Measurements from ENCODE around the gene PTPN18. TPM values are rescaled to one million over a fixed set of nuclear protein-coding genes. Genes with fewer than 3 reads are reported as not detected.

PTPN18 gene
- total RNA-seq, 2 donors from 2014 or later = 16.4 to 19.6 TPM

GRCh38 chr2:130365963-130366362 lies 10.1 kb downstream of the PTPN18 start:
- Mint-ChIP-seq H3K4me3 (no peak overlapping the region), H3K36me3 (ENCODE audit: low read depth) (peaks cover 4% of the 10 kb centered on the region), H3K9me3 (no peaks in the 10 kb centered on the region), H3K27ac (no peak overlapping the region), H3K27me3 (ENCODE audit: insufficient read depth) (peaks cover 6% of the 10 kb centered on the region), H3K4me1 (no peaks in the 10 kb centered on the region)
- Histone ChIP-seq H3K27me3 (ENCODE audit: control insufficient read depth, insufficient read depth, low read length, poor library complexity, severe bottlenecking) (no peaks in the 10 kb centered on the region), H3K9ac (ENCODE audit: extremely low read depth, low read length, poor library complexity, severe bottlenecking) (no peak overlapping the region), H3K27ac (ENCODE audit: low read depth, low read length) (no peak overlapping the region), H3K4me1 (ENCODE audit: control insufficient read depth, insufficient read depth, low read length) (no peaks in the 10 kb centered on the region), H3K9me3 (ENCODE audit: control insufficient read depth, low read length) (no peaks in the 10 kb centered on the region), H3K4me3 (ENCODE audit: low read length) (no peak overlapping the region), H3K36me3 (ENCODE audit: control insufficient read depth, insufficient read depth, low read length) (no peaks in the 10 kb centered on the region)
- no peak for DNase-seq
- 73 to 94% methylated on average over 2 of the region's 2 CpGs for WGBS, 2 experiments (ENCODE audit: insufficient coverage in 1 of 2, insufficient read length in 1 of 2)
- TF ChIP-seq CTCF (conservative IDR thresholded peaks at IDR 0.05) = no peak

- Histone ChIP-seq H3K36me3 (ENCODE audit: control insufficient read depth, insufficient read depth, low read length) (no peaks in the 10 kb centered on the region), H3K27ac (ENCODE audit: low read depth, low read length) (no peak overlapping the region), H3K9me3 (ENCODE audit: control insufficient read depth, low read length) (no peaks in the 10 kb centered on the region), H3K27me3 (ENCODE audit: control insufficient read depth, insufficient read depth, low read length, poor library complexity, severe bottlenecking) (no peaks in the 10 kb centered on the region), H3K4me1 (ENCODE audit: control insufficient read depth, insufficient read depth, low read length) (no peaks in the 10 kb centered on the region), H3K9ac (ENCODE audit: extremely low read depth, low read length, poor library complexity, severe bottlenecking) (no peak overlapping the region), H3K4me3 (ENCODE audit: low read length) (no peak overlapping the region)
- H3K4me3 Mint-ChIP-seq = no peak overlapping the region
- H3K4me1 Mint-ChIP-seq = peaks cover under 1% of the 10 kb centered on the region
- no peak overlapping the region for H3K27ac Mint-ChIP-seq
- peaks cover 5% of the 10 kb centered on the region for H3K27me3 Mint-ChIP-seq (ENCODE audit: insufficient read depth)
- peaks cover 8% of the 10 kb centered on the region for H3K36me3 Mint-ChIP-seq (ENCODE audit: low read depth)
- H3K9me3 Mint-ChIP-seq = no peaks in the 10 kb centered on the region
- no peak for TF ChIP-seq CTCF (conservative IDR thresholded peaks at IDR 0.05)
- 100% methylated on average over 1 of the region's 1 CpG; no CpG with 5 or more reads in 1 of the 2 experiments for WGBS, 2 experiments (ENCODE audit: insufficient coverage in 1 of 2, insufficient read length in 1 of 2)
- no peak for DNase-seq
Measured at GRCh38 chr2:130366720-130367119, 10.9 kb downstream of the PTPN18 start.

GRCh38 chr2:130368786-130369185 lies 12.9 kb downstream of the PTPN18 start:
- Histone ChIP-seq H3K27me3 (ENCODE audit: control insufficient read depth, insufficient read depth, low read length, poor library complexity, severe bottlenecking) (no peaks in the 10 kb centered on the region), H3K4me1 (ENCODE audit: control insufficient read depth, insufficient read depth, low read length) (peaks cover 4% of the 10 kb centered on the region), H3K9me3 (ENCODE audit: control insufficient read depth, low read length) (no peaks in the 10 kb centered on the region), H3K9ac (ENCODE audit: extremely low read depth, low read length, poor library complexity, severe bottlenecking) (no peak overlapping the region), H3K36me3 (ENCODE audit: control insufficient read depth, insufficient read depth, low read length) (no peaks in the 10 kb centered on the region), H3K27ac (ENCODE audit: low read depth, low read length) (no peak overlapping the region), H3K4me3 (ENCODE audit: low read length) (no peak overlapping the region)
- no peak overlapping the region for H3K27ac Mint-ChIP-seq
- no peaks in the 10 kb centered on the region for H3K9me3 Mint-ChIP-seq
- no peak for TF ChIP-seq CTCF (conservative IDR thresholded peaks at IDR 0.05)
- peaks cover 3% of the 10 kb centered on the region for H3K27me3 Mint-ChIP-seq (ENCODE audit: insufficient read depth)
- DNase-seq = no peak
- H3K4me3 Mint-ChIP-seq = no peak overlapping the region
- WGBS, 2 experiments (ENCODE audit: insufficient coverage in 1 of 2, insufficient read length in 1 of 2) = 88 to 100% methylated on average over 1 to 5 of the region's 5 CpGs
- peaks cover 8% of the 10 kb centered on the region for H3K36me3 Mint-ChIP-seq (ENCODE audit: low read depth)
- peaks cover 10% of the 10 kb centered on the region for H3K4me1 Mint-ChIP-seq

Measured in endodermal cell (in vitro differentiated cells).